IPS-20b (cell line): ENCODE results near the gene PRLR.

Experiments
- H3K27ac ChIP-seq: one replicate; pipeline ENCODE4 v1.5.1; 2013; ENCODE audit warnings: low read length
- H3K27me3 ChIP-seq: 2 replicates; pipeline ENCODE4 v1.6.1; 2013; ENCODE audit warnings: mild to moderate bottlenecking, low read length, inconsistent platforms; ENCODE audit not compliant: insufficient read depth
- H3K36me3 ChIP-seq: 2 replicates; pipeline ENCODE4 v1.6.1; 2013; ENCODE audit warnings: low read depth, mild to moderate bottlenecking, inconsistent platforms, low read length, moderate library complexity; ENCODE audit not compliant: insufficient read depth
- H3K4me1 ChIP-seq: 2 replicates; pipeline ENCODE4 v1.6.1; 2013; ENCODE audit warnings: mild to moderate bottlenecking, control low read depth, inconsistent platforms, low read length, moderate library complexity; ENCODE audit not compliant: insufficient read depth
- H3K4me3 ChIP-seq: 2 replicates; pipeline ENCODE4 v1.5.1; 2013; ENCODE audit warnings: mild to moderate bottlenecking, low read length, inconsistent platforms
- H3K9ac ChIP-seq: 2 replicates; pipeline ENCODE4 v1.6.1; 2013; ENCODE audit warnings: low read depth, mild to moderate bottlenecking, inconsistent platforms, low read length, moderate library complexity
- H3K9me3 ChIP-seq: 2 replicates; pipeline ENCODE4 v1.6.1; 2013; ENCODE audit warnings: mild to moderate bottlenecking, low read depth, low read length, inconsistent platforms; ENCODE audit not compliant: insufficient read depth

PRLR gene

GRCh38 chr5:35061211-35061770, 169.0 kb downstream of the PRLR start:
- no peaks in the 10 kb centered on the region for H3K27me3 ChIP-seq

GRCh38 chr5:35060236-35060635, 170.1 kb downstream of the PRLR start:
- Histone ChIP-seq H3K4me3 (no peak overlapping the region), H3K36me3 (no peaks in the 10 kb centered on the region)

More at GRCh38 chr5:35061211-35061770, 169.0 kb downstream of the PRLR start:
- Histone ChIP-seq H3K9ac (no peak overlapping the region), H3K4me1 (peaks cover 4% of the 10 kb centered on the region; the same call in 1 of the 2 replicates), H3K9me3 (no peaks in the 10 kb centered on the region), H3K27ac (no peak overlapping the region), H3K36me3 (no peaks in the 10 kb centered on the region), H3K4me3 (no peak overlapping the region)

GRCh38 chr5:35059251-35059650, 171.0 kb downstream of the PRLR start:
- H3K9ac ChIP-seq = no peak overlapping the region
- no peak overlapping the region for H3K4me3 ChIP-seq
- H3K27me3 ChIP-seq = no peaks in the 10 kb centered on the region
- H3K36me3 ChIP-seq = no peaks in the 10 kb centered on the region
- H3K27ac ChIP-seq = no peak overlapping the region
- no peaks in the 10 kb centered on the region for H3K9me3 ChIP-seq
- peaks cover 11% of the 10 kb centered on the region; the same call in 1 of the 2 replicates for H3K4me1 ChIP-seq

More at GRCh38 chr5:35060236-35060635, 170.1 kb downstream of the PRLR start:
- Histone ChIP-seq H3K27ac (no peak overlapping the region), H3K9ac (no peak overlapping the region), H3K27me3 (no peaks in the 10 kb centered on the region), H3K9me3 (no peaks in the 10 kb centered on the region), H3K4me1 (peaks cover 11% of the 10 kb centered on the region; the same call in 1 of the 2 replicates)

- no peaks in the 10 kb centered on the region for H3K9me3 ChIP-seq
These were observed 171.9 kb downstream of the PRLR start for GRCh38 chr5:35058374-35058788.

GRCh38 chr5:35056686-35057085, 173.6 kb downstream of the PRLR start:
- no peak overlapping the region for H3K9ac ChIP-seq
- H3K9me3 ChIP-seq = no peaks in the 10 kb centered on the region
- no peaks in the 10 kb centered on the region for H3K36me3 ChIP-seq
- no peak overlapping the region for H3K4me3 ChIP-seq
- peaks cover 11% of the 10 kb centered on the region; the same call in 1 of the 2 replicates for H3K4me1 ChIP-seq
- no peak overlapping the region for H3K27ac ChIP-seq
- H3K27me3 ChIP-seq = no peaks in the 10 kb centered on the region

More at GRCh38 chr5:35058374-35058788, 171.9 kb downstream of the PRLR start:
- H3K4me1 ChIP-seq = peaks cover 11% of the 10 kb centered on the region; the same call in 1 of the 2 replicates
- no peak overlapping the region for H3K4me3 ChIP-seq
- H3K36me3 ChIP-seq = no peaks in the 10 kb centered on the region
- no peak overlapping the region for H3K9ac ChIP-seq
- H3K27me3 ChIP-seq = no peaks in the 10 kb centered on the region
- H3K27ac ChIP-seq = no peak overlapping the region

GRCh38 chr5:35052838-35053237, 177.4 kb downstream of the PRLR start:
- peaks cover 11% of the 10 kb centered on the region; the same call in 1 of the 2 replicates for H3K4me1 ChIP-seq
- no peaks in the 10 kb centered on the region for H3K9me3 ChIP-seq
- no peaks in the 10 kb centered on the region for H3K36me3 ChIP-seq
- H3K4me3 ChIP-seq = no peak overlapping the region
- no peak overlapping the region for H3K27ac ChIP-seq
- no peaks in the 10 kb centered on the region for H3K27me3 ChIP-seq
- no peak overlapping the region for H3K9ac ChIP-seq

- Histone ChIP-seq H3K27ac (no peak overlapping the region), H3K4me1 (no peaks in the 10 kb centered on the region; the same call in 1 of the 2 replicates), H3K36me3 (no peaks in the 10 kb centered on the region), H3K9ac (no peak overlapping the region), H3K27me3 (no peaks in the 10 kb centered on the region), H3K4me3 (no peak overlapping the region), H3K9me3 (no peaks in the 10 kb centered on the region)
These were observed 179.7 kb downstream of the PRLR start for GRCh38 chr5:35050541-35051126.

GRCh38 chr5:35048910-35049309, 181.4 kb downstream of the PRLR start:
- H3K4me1 ChIP-seq = no peaks in the 10 kb centered on the region
- no peak overlapping the region for H3K27ac ChIP-seq
- H3K9me3 ChIP-seq = no peaks in the 10 kb centered on the region
- H3K27me3 ChIP-seq = no peaks in the 10 kb centered on the region
- H3K4me3 ChIP-seq = no peak overlapping the region
- no peaks in the 10 kb centered on the region for H3K36me3 ChIP-seq
- H3K9ac ChIP-seq = no peak overlapping the region

- Histone ChIP-seq H3K27me3 (no peaks in the 10 kb centered on the region), H3K4me3 (no peak within 1 kb of the TSS), H3K9me3 (no peaks in the 10 kb centered on the region), H3K36me3 (no peaks in the 10 kb centered on the region), H3K4me1 (peaks cover 2% of the 10 kb centered on the region; the same call in 1 of the 2 replicates), H3K9ac (no peak within 1 kb of the TSS), H3K27ac (no peak within 1 kb of the TSS)
These were observed 182.4 kb downstream of the PRLR start, which contains the start of gene AGXT2 for GRCh38 chr5:35047785-35048404. AGXT2 (minus strand) TSS chr5:35047949; CDS start chr5:35047892, 57 bp downstream.

GRCh38 chr5:35046774-35047173, 183.5 kb downstream of the PRLR start:
- no peaks in the 10 kb centered on the region for H3K9me3 ChIP-seq
- no peak overlapping the region for H3K9ac ChIP-seq
- H3K27ac ChIP-seq = no peak overlapping the region
- H3K27me3 ChIP-seq = no peaks in the 10 kb centered on the region
- peaks cover 3% of the 10 kb centered on the region; the same call in 1 of the 2 replicates for H3K4me1 ChIP-seq
- H3K36me3 ChIP-seq = no peaks in the 10 kb centered on the region
- H3K4me3 ChIP-seq = no peak overlapping the region

- no peaks in the 10 kb centered on the region for H3K36me3 ChIP-seq
- no peak overlapping the region for H3K9ac ChIP-seq
- H3K4me1 ChIP-seq = peaks cover 3% of the 10 kb centered on the region; the same call in 1 of the 2 replicates
- H3K9me3 ChIP-seq = no peaks in the 10 kb centered on the region
- H3K27me3 ChIP-seq = no peaks in the 10 kb centered on the region
- H3K27ac ChIP-seq = no peak overlapping the region
- H3K4me3 ChIP-seq = no peak overlapping the region
These were observed 185.0 kb downstream of the PRLR start for GRCh38 chr5:35045280-35045679.

- Histone ChIP-seq H3K4me3 (no peak overlapping the region), H3K27me3 (no peaks in the 10 kb centered on the region), H3K9me3 (no peaks in the 10 kb centered on the region), H3K36me3 (no peaks in the 10 kb centered on the region), H3K27ac (no peak overlapping the region), H3K4me1 (peaks cover 3% of the 10 kb centered on the region; the same call in 1 of the 2 replicates), H3K9ac (no peak overlapping the region)
These were observed 185.6 kb downstream of the PRLR start for GRCh38 chr5:35044649-35045048.
